ENCODE measurements around the gene CCDC148. TPM values are rescaled to one million over a fixed set of nuclear protein-coding genes. Genes with fewer than 3 reads are reported as not detected.

The CCDC148 gene
- total and polyA plus RNA-seq, 12 donors, result 0.07 to 1.4 (median 0.66) TPM

DNA sequence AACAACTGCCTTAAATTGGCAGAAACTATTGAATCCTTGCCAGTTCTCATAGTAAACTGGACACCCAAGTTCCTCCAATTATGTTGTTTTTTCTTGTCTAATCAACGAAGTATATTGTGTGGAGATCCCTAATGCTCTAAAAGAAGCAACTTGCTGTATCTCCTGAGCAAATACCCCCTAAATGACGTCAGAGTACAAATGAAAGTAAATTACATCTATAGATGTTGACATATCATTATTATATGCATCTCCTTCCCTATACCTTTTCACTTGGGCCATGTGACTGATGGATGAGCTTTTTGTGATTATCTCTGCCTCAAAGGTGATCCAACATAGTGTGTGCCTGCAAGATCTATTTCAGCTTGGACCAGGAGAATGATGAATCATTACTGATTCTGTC lies 159.4 kb downstream of the CCDC148 start:
- H3K27me3 ChIP-seq, result no peaks in the 10 kb centered on the region
- H3K9me3 ChIP-seq, result peaks cover 0 to 12% (median 5%) of the 10 kb centered on the region in 11 donors
- H3K36me3 ChIP-seq, result no peaks in the 10 kb centered on the region
- no peak overlapping the region for H3K27ac ChIP-seq
- H3K4me3 ChIP-seq, result no peak overlapping the region
- TF ChIP-seq, protein P1, sequence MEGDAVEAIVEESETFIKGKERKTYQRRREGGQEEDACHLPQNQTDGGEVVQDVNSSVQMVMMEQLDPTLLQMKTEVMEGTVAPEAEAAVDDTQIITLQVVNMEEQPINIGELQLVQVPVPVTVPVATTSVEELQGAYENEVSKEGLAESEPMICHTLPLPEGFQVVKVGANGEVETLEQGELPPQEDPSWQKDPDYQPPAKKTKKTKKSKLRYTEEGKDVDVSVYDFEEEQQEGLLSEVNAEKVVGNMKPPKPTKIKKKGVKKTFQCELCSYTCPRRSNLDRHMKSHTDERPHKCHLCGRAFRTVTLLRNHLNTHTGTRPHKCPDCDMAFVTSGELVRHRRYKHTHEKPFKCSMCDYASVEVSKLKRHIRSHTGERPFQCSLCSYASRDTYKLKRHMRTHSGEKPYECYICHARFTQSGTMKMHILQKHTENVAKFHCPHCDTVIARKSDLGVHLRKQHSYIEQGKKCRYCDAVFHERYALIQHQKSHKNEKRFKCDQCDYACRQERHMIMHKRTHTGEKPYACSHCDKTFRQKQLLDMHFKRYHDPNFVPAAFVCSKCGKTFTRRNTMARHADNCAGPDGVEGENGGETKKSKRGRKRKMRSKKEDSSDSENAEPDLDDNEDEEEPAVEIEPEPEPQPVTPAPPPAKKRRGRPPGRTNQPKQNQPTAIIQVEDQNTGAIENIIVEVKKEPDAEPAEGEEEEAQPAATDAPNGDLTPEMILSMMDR (IDR thresholded peaks at IDR 0.05), result no peak
- DNase-seq (no peak), ATAC-seq (no peak)
- 56 to 66% methylated on average over 2 of the region's 2 CpGs for WGBS, 2 donors
- intact Hi-C loops (cut with DNase I), result no loop called here
- no peaks in the 10 kb centered on the region for H3K4me1 ChIP-seq

DNA sequence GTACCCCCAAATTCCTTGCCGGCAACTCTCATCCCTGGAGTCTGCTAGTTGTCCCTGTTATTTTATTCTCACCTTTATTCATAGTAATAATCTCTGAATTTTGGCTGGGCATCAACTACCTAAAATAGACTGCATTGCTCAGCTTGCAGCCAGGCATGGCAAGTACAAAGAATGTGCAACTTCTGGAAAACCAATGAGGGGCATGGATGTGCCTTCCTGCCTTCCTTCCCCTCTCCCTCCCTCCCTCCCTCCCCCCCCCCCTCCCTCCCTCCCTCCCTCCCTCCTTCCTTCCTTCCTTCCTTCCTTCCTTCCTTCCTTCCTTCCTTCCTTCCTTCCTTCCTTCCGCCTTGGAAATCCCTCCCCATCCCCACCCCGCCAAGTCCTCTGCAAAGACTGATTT lies 162.8 kb downstream of the CCDC148 start:
- Histone ChIP-seq H3K4me3 (no peak overlapping the region), H3K4me1 (no peaks in the 10 kb centered on the region), H3K36me3 (no peaks in the 10 kb centered on the region), H3K27ac (no peak overlapping the region), H3K9me3 (peaks cover 0 to 9% (median 3%) of the 10 kb centered on the region in 11 donors), H3K27me3 (no peaks in the 10 kb centered on the region)
- intact Hi-C loops (cut with DNase I), result no loop called here
- ATAC-seq, result peak in 1 of 8 donors; percentile 31
- DNase-seq, result no peak
- TF ChIP-seq, protein P1 (IDR thresholded peaks at IDR 0.05), result no peak
- 78 to 81% methylated on average over 2 to 3 of the region's 3 CpGs for WGBS, 2 donors

DNA sequence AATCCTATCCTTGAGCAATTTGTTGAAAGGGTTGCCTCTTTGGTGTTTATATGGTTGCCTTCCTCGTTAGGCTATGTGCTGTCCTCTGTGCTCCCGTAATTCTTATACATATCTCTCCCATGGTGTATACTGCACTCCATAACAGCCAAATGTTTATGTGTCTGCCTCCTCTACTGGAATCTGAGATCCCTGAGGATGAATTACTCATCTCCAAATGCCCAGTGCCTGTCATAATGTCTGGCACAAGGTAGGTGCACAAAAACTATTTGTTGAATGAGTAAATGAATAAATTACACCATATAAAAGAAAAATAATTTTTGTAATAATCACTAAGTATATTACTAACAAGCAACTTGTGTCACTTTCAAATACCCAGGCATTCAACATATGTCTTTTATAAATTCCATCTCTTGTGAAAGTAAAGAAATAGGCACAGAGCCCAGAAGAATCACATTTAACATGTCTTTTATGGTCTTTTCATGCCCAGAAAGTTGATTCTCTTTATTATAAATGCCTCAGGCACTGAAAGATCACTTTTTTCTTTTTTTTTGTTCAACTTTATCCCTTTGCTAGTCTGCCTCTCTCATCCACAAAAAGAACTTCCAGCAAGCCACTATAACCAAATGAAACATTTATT lies 164.9 kb downstream of the CCDC148 start:
- no peak for ATAC-seq
- TF ChIP-seq, protein P1 (IDR thresholded peaks at IDR 0.05), result no peak
- Histone ChIP-seq H3K4me3 (no peak overlapping the region), H3K27me3 (no peaks in the 10 kb centered on the region), H3K4me1 (no peaks in the 10 kb centered on the region), H3K27ac (no peak overlapping the region), H3K9me3 (peaks cover 0 to 8% (median 0%) of the 10 kb centered on the region in 11 donors), H3K36me3 (no peaks in the 10 kb centered on the region)
- WGBS, 2 donors, result 80 to 86% methylated on average over 2 of the region's 2 CpGs
- intact Hi-C loops (cut with DNase I), result no loop called here
- no peak for DNase-seq

DNA sequence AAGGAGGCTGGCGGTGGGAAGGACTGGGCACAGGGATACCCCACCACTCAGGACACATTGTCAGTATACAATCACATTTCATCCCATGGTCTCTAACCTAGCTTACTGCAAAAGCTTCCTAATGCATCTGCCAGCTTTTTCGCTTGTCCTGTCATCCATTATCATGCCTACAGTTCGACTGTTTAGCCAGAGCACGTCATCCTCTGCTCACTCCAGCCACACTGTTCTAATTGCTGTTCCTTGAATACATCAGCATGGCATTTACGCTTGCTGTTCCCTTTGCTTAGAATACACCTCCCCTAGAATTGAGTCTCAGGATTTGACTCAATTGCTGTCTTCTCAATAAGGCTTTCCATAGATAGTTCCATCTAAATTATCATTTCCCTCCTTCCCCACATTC lies 166.3 kb downstream of the CCDC148 start:
- no peak for DNase-seq
- no peaks in the 10 kb centered on the region for H3K4me1 ChIP-seq
- intact Hi-C loops (cut with DNase I), result no loop called here
- H3K27ac ChIP-seq, result no peak overlapping the region
- peak in 3 of 8 donors; percentile 31 to 60 (median 47) for ATAC-seq
- WGBS, 2 donors, result 79 to 82% methylated on average over 5 of the region's 5 CpGs
- no peak overlapping the region for H3K4me3 ChIP-seq
- H3K36me3 ChIP-seq, result no peaks in the 10 kb centered on the region
- no peaks in the 10 kb centered on the region for H3K27me3 ChIP-seq
- H3K9me3 ChIP-seq, result peaks cover 0 to 11% (median 0%) of the 10 kb centered on the region in 11 donors
- TF ChIP-seq, protein P1 (IDR thresholded peaks at IDR 0.05), result no peak

All from heart right ventricle (tissue), 16 donors.